Thyroid gland (tissue), 4 donors: ENCODE data around the gene NUMB. TPM values are rescaled to one million over a fixed set of nuclear protein-coding genes. Genes with fewer than 3 reads are reported as not detected.

Source experiments
- DNase-seq, 2 donors: peaks; one replicate each; pipeline ENCODE4 v3.0.0-alpha.2; 2019
- H3K27ac ChIP-seq, 3 donors: fragments of 200-600 bp; sonication (generic); 1 replicate in 2 of 3; 2 replicates in 1 of 3; pipeline ENCODE4 v1.5.1; 2016 to 2019; ENCODE audit warnings: mild to moderate bottlenecking in 1 of 3, moderate library complexity in 1 of 3
- H3K27me3 ChIP-seq: fragments of 200-600 bp; sonication (generic); one replicate; pipeline ENCODE4 v1.5.1; 2019
- H3K36me3 ChIP-seq, 2 donors: fragments of 200-600 bp; sonication (generic); one replicate each; pipeline ENCODE4 v1.5.1; 2016 to 2019
- H3K4me1 ChIP-seq, 2 donors: fragments of 200-600 bp; sonication (generic); one replicate each; pipeline ENCODE4 v1.5.1; 2017 to 2019
- H3K4me3 ChIP-seq, 3 donors: fragments of 200-600 bp; sonication (generic); replicated peaks in 1 of 3; 1 replicate in 2 of 3; 2 replicates in 1 of 3; pipeline ENCODE4 v1.5.1; 2016; ENCODE audit warnings: mild to moderate bottlenecking in 1 of 3
- H3K9me3 ChIP-seq: fragments of 200-600 bp; sonication (generic); one replicate; pipeline ENCODE4 v1.5.1; 2017
- CTCF ChIP-seq, 6 experiments: fragments of 200-600 bp in 3 of 6; fragments of 450-650 bp in 3 of 6; sonication (generic) in 3 of 6; IDR thresholded peaks; one replicate each; pipeline ENCODE4 v1.5.1; 2016 to 2019; ENCODE audit warnings: antibody characterized with exemption in 6 of 6, mild to moderate bottlenecking in 2 of 6, inconsistent platforms in 1 of 6, moderate library complexity in 1 of 6
- POLR2A ChIP-seq, 2 donors: fragments of 450-650 bp; IDR thresholded peaks; one replicate each; pipeline ENCODE4 v1.6.1; 2017; ENCODE audit warnings: antibody characterized with exemption in 2 of 2, mild to moderate bottlenecking in 2 of 2, moderate library complexity in 1 of 2
- WGBS, 2 donors: methylation state at CpG; one replicate each; pipeline ENCODE4 v1.1.5; 2017; 5-methylcytosine and 5-hydroxymethylcytosine counted together
- intact Hi-C: fragments of 100-400 bp; cut with DNase I; formaldehyde crosslinking; loops from one replicate; pipeline ENCODE4 v1.15.1; 2023
- total RNA-seq, 4 donors: library from RNA; depleted of rRNA; stranded (reverse); fragments of >200 nt; gene quantifications; one replicate each; pipeline ENCODE4 v1.2.3, GENCODE V29; 2016

NUMB gene
- total RNA-seq, 4 donors from 2014 or later: 67.1 to 101 (median 86.7) TPM

DNA sequence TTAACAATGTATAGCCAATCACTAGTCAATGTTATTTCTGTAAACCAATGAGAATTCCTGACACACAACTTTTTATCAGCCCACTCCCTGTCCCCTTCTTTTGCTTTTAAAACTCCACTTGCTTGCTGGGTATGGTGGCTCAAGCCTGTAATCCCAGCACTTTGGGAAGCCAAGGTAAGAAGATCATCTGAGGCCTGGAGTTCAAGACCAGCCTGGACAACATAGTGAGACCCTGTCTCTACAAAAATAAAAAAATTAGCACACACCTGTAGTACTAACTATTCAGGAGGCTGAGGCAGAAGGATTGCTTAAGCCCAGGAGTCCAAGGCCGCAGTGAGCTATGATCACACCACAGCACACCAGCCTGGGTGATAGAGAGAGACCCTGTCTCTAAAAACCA lies 133.3 kb downstream of the NUMB start:
- H3K4me1 ChIP-seq: peaks cover 6 to 23% of the 10 kb centered on the region in 2 donors
- H3K27ac ChIP-seq: peak overlapping the region in 1 of 3 donors; percentile 46
- no peak overlapping the region for H3K4me3 ChIP-seq
- H3K9me3 ChIP-seq: no peaks in the 10 kb centered on the region
- 91 to 100% methylated on average over 1 of the region's 1 CpG for WGBS, 2 donors
- H3K27me3 ChIP-seq: no peaks in the 10 kb centered on the region
- no peaks in the 10 kb centered on the region for H3K36me3 ChIP-seq
- no peak for DNase-seq
- no peak for TF ChIP-seq POLR2A (IDR thresholded peaks at IDR 0.05)
- TF ChIP-seq CTCF (IDR thresholded peaks at IDR 0.05): no peak
- intact Hi-C loops: no loop called here

DNA sequence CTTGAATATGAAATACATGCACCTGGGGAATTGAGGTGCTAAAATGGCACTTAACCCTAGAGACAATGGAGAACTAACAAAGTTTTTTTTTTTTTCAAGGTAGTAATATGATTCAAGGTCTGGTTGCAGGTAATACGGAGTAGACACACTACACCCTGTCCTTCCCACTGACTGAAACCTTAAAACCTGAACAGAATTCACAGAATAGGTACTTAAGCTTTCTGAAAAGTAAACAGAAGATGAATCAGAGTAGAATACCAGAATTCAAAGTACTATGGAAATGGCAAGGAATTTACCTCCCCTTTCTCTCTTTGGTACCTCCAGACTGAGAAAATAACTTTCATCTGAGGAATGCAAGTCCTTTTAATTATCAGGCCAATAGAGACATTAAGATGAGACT lies 133.8 kb downstream of the NUMB start:
- TF ChIP-seq POLR2A (IDR thresholded peaks at IDR 0.05): no peak
- no peak for TF ChIP-seq CTCF (IDR thresholded peaks at IDR 0.05)
- no peaks in the 10 kb centered on the region for H3K9me3 ChIP-seq
- peak overlapping the region in 1 of 3 donors; percentile 46 for H3K27ac ChIP-seq
- WGBS, 2 donors: 55 to 68% methylated on average over 1 of the region's 1 CpG
- no peak for DNase-seq
- H3K4me3 ChIP-seq: no peak overlapping the region
- peaks cover 6 to 23% of the 10 kb centered on the region in 2 donors for H3K4me1 ChIP-seq
- no peaks in the 10 kb centered on the region for H3K36me3 ChIP-seq
- intact Hi-C loops: no loop called here
- no peaks in the 10 kb centered on the region for H3K27me3 ChIP-seq

DNA sequence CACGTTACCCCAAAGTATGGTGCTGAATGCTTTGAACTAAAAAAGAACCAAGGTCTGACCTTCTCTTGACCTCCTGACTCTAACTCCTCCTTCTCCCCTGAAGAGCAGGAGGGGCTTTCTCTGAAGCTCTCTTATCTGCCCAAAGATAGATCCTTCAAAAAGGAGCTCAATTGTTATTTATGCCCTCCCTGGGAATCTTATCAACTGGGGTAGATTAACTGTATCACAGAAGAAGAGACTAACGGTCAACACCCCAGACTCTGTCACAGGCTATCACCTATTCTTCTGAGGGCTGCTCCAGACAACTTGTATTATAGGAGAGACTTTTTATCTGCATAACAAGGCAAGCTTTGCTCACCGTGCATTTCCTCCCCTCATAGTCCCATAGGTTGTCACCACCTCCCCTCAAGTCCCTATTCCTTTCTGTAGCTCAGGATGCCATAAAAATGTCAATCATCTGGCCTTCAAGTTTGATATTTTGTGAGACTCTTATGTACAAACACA lies 134.4 kb downstream of the NUMB start:
- TF ChIP-seq CTCF (IDR thresholded peaks at IDR 0.05): no peak
- TF ChIP-seq POLR2A (IDR thresholded peaks at IDR 0.05): no peak
- WGBS, 2 donors: 64 to 68% methylated on average over 3 of the region's 3 CpGs
- no peaks in the 10 kb centered on the region for H3K9me3 ChIP-seq
- H3K4me3 ChIP-seq: no peak overlapping the region
- H3K27me3 ChIP-seq: no peaks in the 10 kb centered on the region
- intact Hi-C loops: no loop called here
- H3K36me3 ChIP-seq: no peaks in the 10 kb centered on the region
- H3K27ac ChIP-seq: peak overlapping the region in 1 of 3 donors; percentile 21
- no peak for DNase-seq
- peaks cover 6 to 23% of the 10 kb centered on the region in 2 donors for H3K4me1 ChIP-seq

DNA sequence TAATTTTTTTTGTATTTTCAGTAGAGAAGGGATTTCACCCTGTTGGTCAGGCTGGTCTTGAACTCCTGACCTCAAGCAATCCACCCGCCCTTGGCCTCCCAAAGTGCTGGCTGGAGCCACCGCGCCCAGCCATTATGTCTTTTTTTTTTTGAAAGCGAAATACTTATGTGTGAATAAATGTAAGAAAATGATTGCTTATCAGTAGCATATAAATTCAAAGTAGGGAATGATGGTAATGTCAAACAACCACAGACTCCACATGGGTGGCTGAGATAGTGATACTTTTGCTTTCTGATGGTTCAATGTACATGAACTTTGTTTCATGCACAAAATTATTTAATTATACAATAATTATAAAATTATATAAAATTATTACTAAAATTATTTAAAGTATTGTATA lies 145.2 kb downstream of the NUMB start:
- Histone ChIP-seq H3K36me3 (no peaks in the 10 kb centered on the region), H3K4me1 (peaks cover 0 to 16% of the 10 kb centered on the region in 2 donors), H3K27me3 (no peaks in the 10 kb centered on the region), H3K4me3 (no peak overlapping the region), H3K27ac (no peak overlapping the region), H3K9me3 (no peaks in the 10 kb centered on the region)
- WGBS, 2 donors: 96 to 98% methylated on average over 4 of the region's 4 CpGs
- intact Hi-C loops: no loop called here
- DNase-seq: no peak
- TF ChIP-seq POLR2A (IDR thresholded peaks at IDR 0.05) (no peak), CTCF (IDR thresholded peaks at IDR 0.05) (no peak)

GRCh38 chr14:73312687-73313086 lies 145.7 kb downstream of the NUMB start:
- no peaks in the 10 kb centered on the region for H3K36me3 ChIP-seq
- H3K27me3 ChIP-seq: no peaks in the 10 kb centered on the region
- TF ChIP-seq CTCF (IDR thresholded peaks at IDR 0.05): no peak
- TF ChIP-seq POLR2A (IDR thresholded peaks at IDR 0.05): no peak
- peaks cover 0 to 16% of the 10 kb centered on the region in 2 donors for H3K4me1 ChIP-seq
- H3K27ac ChIP-seq: no peak overlapping the region
- no peak overlapping the region for H3K4me3 ChIP-seq
- no peak for DNase-seq
- 89 to 92% methylated on average over 3 of the region's 3 CpGs for WGBS, 2 donors
- H3K9me3 ChIP-seq: no peaks in the 10 kb centered on the region
- intact Hi-C loops: no loop called here
